ENCODE measurements around the gene RPP40. TPM values are rescaled to one million over a fixed set of nuclear protein-coding genes. Genes with fewer than 3 reads are reported as not detected.

Gene RPP40
- total and polyA plus RNA-seq, 7 experiments from 2014 or later = 3.8 to 18.6 (median 6.5) TPM

- H3K4me1 Mint-ChIP-seq = no peaks in the 10 kb centered on the region
- H3K4me3 Mint-ChIP-seq = no peak overlapping the region
- Histone ChIP-seq H3K4me3 (ENCODE audit: low read length) (no peak overlapping the region), H3K4me1 (ENCODE audit: control insufficient read depth in 2 of 2, insufficient read depth in 2 of 2, low read length in 2 of 2) (no peaks in the 10 kb centered on the region), H3K27ac (ENCODE audit: low read depth, low read length) (no peak overlapping the region), H3K9me3 (ENCODE audit: control insufficient read depth in 2 of 3, low read length in 3 of 3) (peaks cover 0 to 9% (median 0%) of the 10 kb centered on the region in 3 experiments), H3K36me3 (ENCODE audit: control insufficient read depth in 2 of 3, insufficient read depth in 3 of 3, low read length in 3 of 3) (no peaks in the 10 kb centered on the region), H3K27me3 (ENCODE audit: control insufficient read depth in 2 of 2, insufficient read depth in 2 of 2, low read length in 2 of 2) (no peaks in the 10 kb centered on the region)
- no peak for ATAC-seq
- ChIA-PET CTCF (no interaction called here), POLR2A (no interaction called here)
- H3K36me3 Mint-ChIP-seq = peaks cover 0 to 15% (median 4%) of the 10 kb centered on the region in 5 donors
- peaks cover 4 to 47% (median 21%) of the 10 kb centered on the region in 11 donors for H3K9me3 Mint-ChIP-seq
- H3K27ac Mint-ChIP-seq = no peak overlapping the region
- no peak for DNase-seq
- H3K27me3 Mint-ChIP-seq = peaks cover 7 to 20% (median 16%) of the 10 kb centered on the region in 5 donors
- intact Hi-C loops (cut with micrococcal nuclease) = no loop called here
Measured at GRCh38 chr6:4975506-4975905, 28.3 kb downstream of the RPP40 start.

DNA sequence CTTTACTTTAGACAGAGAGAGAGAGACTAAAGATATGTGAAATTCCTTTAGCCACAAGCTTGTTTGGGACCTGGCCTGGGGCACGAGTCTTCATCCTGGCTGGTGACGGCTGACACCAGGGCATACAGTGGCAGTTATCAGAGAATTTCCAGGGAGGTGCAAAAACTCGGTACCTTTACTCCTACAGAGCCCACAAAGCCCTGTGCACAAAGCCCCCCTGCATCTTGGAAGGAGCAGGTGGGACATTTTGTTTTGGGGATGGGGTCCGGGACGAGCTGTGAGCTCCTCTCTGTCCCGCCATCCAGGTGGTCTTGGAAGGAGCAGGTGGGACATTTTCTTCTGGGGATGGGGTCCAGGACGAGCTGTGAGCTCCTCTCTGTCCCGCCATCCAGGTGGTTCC lies 28.9 kb downstream of the RPP40 start:
- Histone ChIP-seq H3K27me3 (ENCODE audit: control insufficient read depth in 2 of 2, insufficient read depth in 2 of 2, low read length in 2 of 2) (no peaks in the 10 kb centered on the region), H3K36me3 (ENCODE audit: control insufficient read depth in 2 of 3, insufficient read depth in 3 of 3, low read length in 3 of 3) (no peaks in the 10 kb centered on the region), H3K4me1 (ENCODE audit: control insufficient read depth in 2 of 2, insufficient read depth in 2 of 2, low read length in 2 of 2) (no peaks in the 10 kb centered on the region), H3K9me3 (ENCODE audit: control insufficient read depth in 2 of 3, low read length in 3 of 3) (peaks cover 0 to 9% (median 0%) of the 10 kb centered on the region in 3 experiments), H3K4me3 (ENCODE audit: low read length) (no peak overlapping the region), H3K27ac (ENCODE audit: low read depth, low read length) (no peak overlapping the region)
- H3K27ac Mint-ChIP-seq = no peak overlapping the region
- CTCF ChIA-PET = no interaction called here
- DNase-seq (no peak), ATAC-seq (no peak)
- no peak overlapping the region for H3K4me3 Mint-ChIP-seq
- no peaks in the 10 kb centered on the region for H3K4me1 Mint-ChIP-seq
- peaks cover 0 to 15% (median 4%) of the 10 kb centered on the region in 5 donors for H3K36me3 Mint-ChIP-seq
- POLR2A ChIA-PET = no interaction called here
- intact Hi-C loops (cut with micrococcal nuclease) = no loop called here
- H3K9me3 Mint-ChIP-seq = peaks cover 4 to 41% (median 21%) of the 10 kb centered on the region in 11 donors
- H3K27me3 Mint-ChIP-seq = peaks cover 7 to 20% (median 17%) of the 10 kb centered on the region in 5 donors

DNA sequence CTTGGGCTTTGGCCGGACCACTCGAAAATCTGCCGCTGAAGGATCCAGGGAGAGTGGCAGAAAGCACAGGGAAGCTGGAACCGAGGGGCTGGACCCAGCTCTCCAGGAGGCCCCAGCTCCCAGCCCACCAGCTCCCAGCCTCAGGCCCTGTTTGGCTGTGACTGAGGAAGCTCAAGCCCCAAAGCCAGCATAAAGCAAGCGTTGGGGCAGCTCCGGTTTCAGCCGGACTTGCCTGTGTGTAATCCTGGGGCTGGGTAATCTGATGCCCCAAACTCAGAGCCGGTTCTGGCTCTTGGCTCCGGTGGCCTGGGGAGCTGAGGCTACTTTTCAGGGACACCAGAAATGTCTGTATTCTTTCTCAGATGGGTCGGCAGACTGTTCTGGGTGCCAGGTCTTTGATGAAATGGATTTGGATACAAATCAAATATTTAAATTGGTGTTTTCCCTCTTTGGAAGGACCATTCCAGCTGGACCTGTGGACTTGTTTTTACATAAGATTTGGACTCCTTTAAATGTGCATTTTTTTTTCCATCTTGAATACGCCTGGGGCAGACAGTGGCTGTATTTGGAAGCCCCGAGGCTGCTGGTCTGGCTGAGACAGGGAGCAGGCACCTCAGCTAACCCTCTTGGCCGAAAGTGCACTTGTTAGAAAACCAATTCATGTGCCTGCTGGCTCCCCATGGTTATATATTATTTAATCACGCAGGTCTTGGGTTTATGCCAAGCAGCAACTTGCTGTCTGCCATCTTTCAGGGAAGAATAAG lies 29.7 kb downstream of the RPP40 start:
- CTCF ChIA-PET = no interaction called here
- Mint-ChIP-seq H3K36me3 (peaks cover 0 to 9% (median 0%) of the 10 kb centered on the region in 5 donors), H3K4me3 (no peak overlapping the region), H3K27me3 (peaks cover 7 to 20% (median 17%) of the 10 kb centered on the region in 5 donors), H3K4me1 (no peaks in the 10 kb centered on the region), H3K27ac (no peak overlapping the region), H3K9me3 (peaks cover 0 to 33% (median 15%) of the 10 kb centered on the region in 11 donors)
- Histone ChIP-seq H3K27me3 (ENCODE audit: control insufficient read depth in 2 of 2, insufficient read depth in 2 of 2, low read length in 2 of 2) (no peaks in the 10 kb centered on the region), H3K4me1 (ENCODE audit: control insufficient read depth in 2 of 2, insufficient read depth in 2 of 2, low read length in 2 of 2) (no peaks in the 10 kb centered on the region), H3K27ac (ENCODE audit: low read depth, low read length) (no peak overlapping the region), H3K9me3 (ENCODE audit: control insufficient read depth in 2 of 3, low read length in 3 of 3) (peaks cover 0 to 2% (median 0%) of the 10 kb centered on the region in 3 experiments), H3K36me3 (ENCODE audit: control insufficient read depth in 2 of 3, insufficient read depth in 3 of 3, low read length in 3 of 3) (no peaks in the 10 kb centered on the region), H3K4me3 (ENCODE audit: low read length) (no peak overlapping the region)
- ATAC-seq = no peak
- DNase-seq = no peak
- POLR2A ChIA-PET = interaction anchor here (0.7 kb wide), 1 partner anchor 174 kb away, joined by 3 read pairs; no protein-coding TSS in a partner anchor
- intact Hi-C loops (cut with micrococcal nuclease) = no loop called here

- no peak overlapping the region for H3K4me3 ChIP-seq (ENCODE audit: low read length)
- Mint-ChIP-seq H3K9me3 (peaks cover 0 to 26% (median 15%) of the 10 kb centered on the region in 11 donors), H3K4me1 (no peaks in the 10 kb centered on the region), H3K27ac (no peak overlapping the region), H3K27me3 (peaks cover 7 to 20% (median 17%) of the 10 kb centered on the region in 5 donors), H3K36me3 (peaks cover 0 to 9% (median 0%) of the 10 kb centered on the region in 5 donors), H3K4me3 (no peak overlapping the region)
- no peak overlapping the region for H3K27ac ChIP-seq (ENCODE audit: low read depth, low read length)
- no peaks in the 10 kb centered on the region for H3K27me3 ChIP-seq (ENCODE audit: control insufficient read depth in 2 of 2, insufficient read depth in 2 of 2, low read length in 2 of 2)
- intact Hi-C loops (cut with micrococcal nuclease) = no loop called here
- ChIA-PET CTCF (interaction anchor here (0.7 kb wide), 1 partner anchor 12 kb away, joined by 3 read pairs; no protein-coding TSS in a partner anchor), POLR2A (interaction anchor here (0.7 kb wide), 1 partner anchor 175 kb away, joined by 3 read pairs; no protein-coding TSS in a partner anchor)
- ATAC-seq (no peak), DNase-seq (no peak)
- no peaks in the 10 kb centered on the region for H3K4me1 ChIP-seq (ENCODE audit: control insufficient read depth in 2 of 2, insufficient read depth in 2 of 2, low read length in 2 of 2)
- H3K36me3 ChIP-seq (ENCODE audit: control insufficient read depth in 2 of 3, insufficient read depth in 3 of 3, low read length in 3 of 3) = no peaks in the 10 kb centered on the region
- H3K9me3 ChIP-seq (ENCODE audit: control insufficient read depth in 2 of 3, low read length in 3 of 3) = no peaks in the 10 kb centered on the region
Measured at GRCh38 chr6:4973415-4973814, 30.4 kb downstream of the RPP40 start.

DNA sequence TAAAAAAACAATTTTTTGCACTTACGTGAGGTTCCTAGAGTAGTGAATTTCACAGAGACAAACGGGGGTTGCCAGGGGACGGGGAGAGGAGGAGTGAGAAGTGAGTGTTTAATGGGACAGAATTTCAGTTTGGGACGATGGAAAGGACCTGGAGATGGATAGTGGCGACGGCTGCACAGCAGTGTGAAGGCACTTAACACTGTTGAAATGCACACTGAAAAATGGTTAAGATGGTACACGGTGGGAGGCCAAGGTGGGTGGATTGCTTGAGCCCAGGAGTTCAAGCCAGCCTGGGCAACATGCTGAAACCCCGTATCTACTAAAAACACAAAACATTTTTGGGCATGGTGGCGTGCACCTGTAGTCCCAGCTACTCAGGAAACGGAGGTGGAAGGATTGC lies 31.4 kb downstream of the RPP40 start:
- no peak overlapping the region for H3K27ac Mint-ChIP-seq
- ChIA-PET CTCF (no interaction called here), POLR2A (no interaction called here)
- Histone ChIP-seq H3K27ac (ENCODE audit: low read depth, low read length) (no peak overlapping the region), H3K4me3 (ENCODE audit: low read length) (no peak overlapping the region), H3K27me3 (ENCODE audit: control insufficient read depth in 2 of 2, insufficient read depth in 2 of 2, low read length in 2 of 2) (no peaks in the 10 kb centered on the region), H3K36me3 (ENCODE audit: control insufficient read depth in 2 of 3, insufficient read depth in 3 of 3, low read length in 3 of 3) (no peaks in the 10 kb centered on the region), H3K9me3 (ENCODE audit: control insufficient read depth in 2 of 3, low read length in 3 of 3) (no peaks in the 10 kb centered on the region), H3K4me1 (ENCODE audit: control insufficient read depth in 2 of 2, insufficient read depth in 2 of 2, low read length in 2 of 2) (no peaks in the 10 kb centered on the region)
- H3K36me3 Mint-ChIP-seq = peaks cover 0 to 7% (median 0%) of the 10 kb centered on the region in 5 donors
- H3K27me3 Mint-ChIP-seq = peaks cover 7 to 19% (median 17%) of the 10 kb centered on the region in 5 donors
- H3K4me3 Mint-ChIP-seq = no peak overlapping the region
- ATAC-seq (no peak), DNase-seq (no peak)
- peaks cover 0 to 16% (median 11%) of the 10 kb centered on the region in 11 donors for H3K9me3 Mint-ChIP-seq
- H3K4me1 Mint-ChIP-seq = no peaks in the 10 kb centered on the region
- intact Hi-C loops (cut with micrococcal nuclease) = no loop called here

- no peaks in the 10 kb centered on the region for H3K36me3 ChIP-seq (ENCODE audit: control insufficient read depth in 2 of 3, insufficient read depth in 3 of 3, low read length in 3 of 3)
- Mint-ChIP-seq H3K27ac (no peak overlapping the region), H3K36me3 (peaks cover 0 to 4% (median 0%) of the 10 kb centered on the region in 5 donors), H3K4me1 (no peaks in the 10 kb centered on the region), H3K27me3 (peaks cover 7 to 19% (median 12%) of the 10 kb centered on the region in 5 donors), H3K4me3 (no peak overlapping the region), H3K9me3 (peaks cover 0 to 10% (median 6%) of the 10 kb centered on the region in 11 donors)
- intact Hi-C loops (cut with micrococcal nuclease) = no loop called here
- ChIA-PET CTCF (no interaction called here), POLR2A (no interaction called here)
- H3K4me3 ChIP-seq (ENCODE audit: low read length) = no peak overlapping the region
- H3K4me1 ChIP-seq (ENCODE audit: control insufficient read depth in 2 of 2, insufficient read depth in 2 of 2, low read length in 2 of 2) = no peaks in the 10 kb centered on the region
- ATAC-seq (no peak), DNase-seq (no peak)
- H3K9me3 ChIP-seq (ENCODE audit: control insufficient read depth in 2 of 3, low read length in 3 of 3) = no peaks in the 10 kb centered on the region
- no peak overlapping the region for H3K27ac ChIP-seq (ENCODE audit: low read depth, low read length)
- no peaks in the 10 kb centered on the region for H3K27me3 ChIP-seq (ENCODE audit: control insufficient read depth in 2 of 2, insufficient read depth in 2 of 2, low read length in 2 of 2)
Measured at GRCh38 chr6:4971851-4972250, 32.0 kb downstream of the RPP40 start.
